Measurements from ENCODE around the gene STAT5A.

GRCh38 chr17:42315402-42316156, 27.3 kb downstream of the STAT5A start:
- TF ChIP-seq CTCF (IDR thresholded peaks at IDR 0.05) = no peak
- no peak for TF ChIP-seq POLR2A (IDR thresholded peaks at IDR 0.05)
